Psoas muscle (tissue), 8 donors: ENCODE results near the gene RABL2B. TPM values are rescaled to one million over a fixed set of nuclear protein-coding genes. Genes with fewer than 3 reads are reported as not detected.

Source experiments
- ATAC-seq, 4 donors: fragments of 200-7000 bp; cut with Tn5 transposase; one replicate each; pipeline ENCODE4 v1.9.1; 2020; ENCODE audit warnings: moderate library complexity in 3 of 4, mild to moderate bottlenecking in 2 of 4
- DNase-seq, 2 donors: peaks; one replicate each; pipeline ENCODE4 v3.0.0-alpha.2; 2020
- H3K27ac ChIP-seq: fragments of 200-600 bp; one replicate; pipeline ENCODE4 v1.8.0; 2022
- H3K27me3 ChIP-seq, 3 donors: fragments of 200-600 bp in 1 of 3; one replicate each; pipeline versions ENCODE4 v1.6.1 to v1.8.0; 2013 to 2022; ENCODE audit warnings: low read length in 2 of 3, mild to moderate bottlenecking in 2 of 3, moderate library complexity in 1 of 3; ENCODE audit not compliant: insufficient read depth in 3 of 3
- H3K36me3 ChIP-seq, 2 donors: fragments of 200-600 bp in 1 of 2; one replicate each; pipeline versions ENCODE4 v1.6.1 to v1.8.0; 2013 to 2022; ENCODE audit warnings: low read depth in 1 of 2, mild to moderate bottlenecking in 1 of 2, moderate library complexity in 1 of 2; ENCODE audit not compliant: insufficient read depth in 1 of 2
- H3K4me1 ChIP-seq: fragments of 200-600 bp; one replicate; pipeline ENCODE4 v1.8.0; 2022
- H3K4me3 ChIP-seq: fragments of 200-600 bp; one replicate; pipeline ENCODE4 v1.8.0; 2022; ENCODE audit warnings: mild to moderate bottlenecking
- H3K9me3 ChIP-seq: fragments of 200-600 bp; one replicate; pipeline ENCODE4 v1.8.0; 2022
- WGBS, 3 donors: extraction: QIAGEN DNeasy Blood & Tissue Kit; methylation state at CpG; one replicate each; pipeline versions ENCODE4 v1.1.6 to v1.1.7; 2013; 5-methylcytosine and 5-hydroxymethylcytosine counted together
- intact Hi-C, 2 donors: fragments of 100-400 bp; cut with DNase I; formaldehyde crosslinking; loops; one replicate each; pipeline versions ENCODE4 v1.11.0 to v1.14.2; 2022
- polyA plus RNA-seq, 3 donors: library from polyadenylated mRNA; stranded (reverse); fragments of 200-250 nt; gene quantifications; one replicate each; pipeline ENCODE4 v1.2.3, GENCODE V29; 2013
- total RNA-seq, 4 donors: library from RNA; stranded (reverse); fragmentation: NEBNext Ultra II Directional in 2 of 4; extraction: Animal tissue kit (Norgen Biotek cat#: 25700) in 2 of 4; gene quantifications; one replicate each; pipeline versions ENCODE4 v1.2.1 to v1.2.4, GENCODE V29; 2021 to 2023
- TF ChIP-seq, protein P1 (sequence below): fragments of 200-600 bp; IDR thresholded peaks from one replicate; pipeline ENCODE4 v1.8.0; 2022; ENCODE audit warnings: antibody characterized with exemption
- donor health status: healthy with polysubstance abuse.
- donor health status: DM: no; HTN: no; CAD: no; lungs with moderate emphysema.
- donor health status: Bipolar disorder and iron deficiency.
- donor health status: healthy.
- donor health status: DM: yes; HTN: yes; CAD: no.
- donor health status: DM: no; HTN: no; CAD: no.
- donor health status: DM: no; HTN: no; CAD: no.
- donor health status: DM: yes; HTN: yes; CAD: no.

RABL2B gene
- total and polyA plus RNA-seq, 7 donors, result 4.1 to 12.7 (median 7.1) TPM

DNA sequence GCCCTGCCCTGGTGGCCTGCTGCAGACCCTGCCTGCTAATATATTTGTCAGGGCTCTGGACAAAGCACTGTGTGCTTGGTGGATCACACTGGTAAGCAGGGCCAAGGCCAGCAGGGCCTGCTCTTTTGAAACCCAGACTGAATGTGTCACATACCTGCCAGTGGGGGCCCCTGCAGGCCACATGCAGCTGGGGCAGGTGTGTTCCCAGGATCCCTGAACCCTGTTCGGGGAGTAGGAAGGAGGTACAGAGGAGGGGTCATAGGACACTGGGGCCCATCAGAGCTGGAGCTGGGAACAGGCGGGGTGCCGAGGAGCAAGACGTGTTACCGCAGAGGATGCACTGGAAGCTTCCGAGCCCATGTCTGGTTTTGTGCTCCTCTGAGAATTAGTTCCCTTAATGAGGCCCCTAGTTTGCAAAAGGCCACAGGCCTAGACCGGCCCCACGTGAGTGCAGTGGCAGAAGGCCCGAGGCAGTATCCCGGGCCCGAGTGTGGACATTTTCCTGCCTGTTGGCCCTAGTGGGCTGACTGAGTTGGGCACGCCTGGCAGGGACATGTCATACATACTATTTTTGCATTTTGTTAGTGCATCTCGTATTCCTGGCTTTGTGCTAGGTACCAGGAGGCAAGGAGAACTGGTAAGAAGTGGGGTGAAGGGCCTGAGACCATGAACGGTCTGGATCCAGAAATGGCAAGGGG is 56.6 kb downstream of the RABL2B start:
- ATAC-seq (no peak), DNase-seq (peak in 1 of 2 donors; percentile 32)
- TF ChIP-seq, protein P1, sequence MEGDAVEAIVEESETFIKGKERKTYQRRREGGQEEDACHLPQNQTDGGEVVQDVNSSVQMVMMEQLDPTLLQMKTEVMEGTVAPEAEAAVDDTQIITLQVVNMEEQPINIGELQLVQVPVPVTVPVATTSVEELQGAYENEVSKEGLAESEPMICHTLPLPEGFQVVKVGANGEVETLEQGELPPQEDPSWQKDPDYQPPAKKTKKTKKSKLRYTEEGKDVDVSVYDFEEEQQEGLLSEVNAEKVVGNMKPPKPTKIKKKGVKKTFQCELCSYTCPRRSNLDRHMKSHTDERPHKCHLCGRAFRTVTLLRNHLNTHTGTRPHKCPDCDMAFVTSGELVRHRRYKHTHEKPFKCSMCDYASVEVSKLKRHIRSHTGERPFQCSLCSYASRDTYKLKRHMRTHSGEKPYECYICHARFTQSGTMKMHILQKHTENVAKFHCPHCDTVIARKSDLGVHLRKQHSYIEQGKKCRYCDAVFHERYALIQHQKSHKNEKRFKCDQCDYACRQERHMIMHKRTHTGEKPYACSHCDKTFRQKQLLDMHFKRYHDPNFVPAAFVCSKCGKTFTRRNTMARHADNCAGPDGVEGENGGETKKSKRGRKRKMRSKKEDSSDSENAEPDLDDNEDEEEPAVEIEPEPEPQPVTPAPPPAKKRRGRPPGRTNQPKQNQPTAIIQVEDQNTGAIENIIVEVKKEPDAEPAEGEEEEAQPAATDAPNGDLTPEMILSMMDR, result no peak
- H3K27me3 ChIP-seq, result peaks cover 0 to 7% (median 3%) of the 10 kb centered on the region in 3 donors
- no peak overlapping the region for H3K27ac ChIP-seq
- H3K9me3 ChIP-seq, result no peaks in the 10 kb centered on the region
- H3K4me1 ChIP-seq, result no peaks in the 10 kb centered on the region
- H3K4me3 ChIP-seq, result no peak overlapping the region
- intact Hi-C loops, result no loop called here
- 76 to 84% (median 82%) methylated on average over 14 of the region's 14 CpGs for WGBS, 3 donors
- peaks cover 0 to 9% of the 10 kb centered on the region in 2 donors for H3K36me3 ChIP-seq

DNA sequence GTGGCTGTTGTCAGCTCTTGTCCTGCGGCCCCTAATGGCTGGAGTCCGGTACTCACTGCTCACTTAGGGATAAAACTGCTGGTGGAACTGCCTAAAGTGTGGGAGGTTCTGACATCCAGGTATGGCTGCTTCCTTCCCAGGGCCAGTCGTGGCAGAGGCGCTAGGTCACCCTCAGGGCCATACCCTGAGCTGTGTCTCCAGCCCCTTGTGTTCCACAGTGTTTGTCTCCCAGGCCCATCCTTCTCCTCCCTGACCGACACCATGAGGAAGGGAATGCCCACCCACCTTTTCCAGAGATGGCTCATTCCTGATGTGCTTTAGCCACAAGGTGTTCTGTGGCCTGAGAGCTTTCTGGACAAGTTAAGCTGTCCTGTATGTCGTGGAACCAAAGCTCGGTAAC is 57.8 kb downstream of the RABL2B start:
- ATAC-seq, result no peak
- Histone ChIP-seq H3K4me1 (no peaks in the 10 kb centered on the region), H3K4me3 (no peak overlapping the region), H3K27me3 (peaks cover 0 to 17% (median 3%) of the 10 kb centered on the region in 3 donors), H3K9me3 (no peaks in the 10 kb centered on the region), H3K27ac (no peak overlapping the region), H3K36me3 (peaks cover 0 to 9% of the 10 kb centered on the region in 2 donors)
- peak in 1 of 2 donors; percentile 19 for DNase-seq
- intact Hi-C loops, result no loop called here
- 92 to 94% (median 93%) methylated on average over 7 of the region's 7 CpGs for WGBS, 3 donors
- TF ChIP-seq, protein P1, result no peak

- no peak for ATAC-seq
- intact Hi-C loops, result no loop called here
- WGBS, 3 donors, result 69 to 73% (median 71%) methylated on average over 8 of the region's 8 CpGs
- H3K4me1 ChIP-seq, result no peaks in the 10 kb centered on the region
- TF ChIP-seq, protein P1, result no peak
- DNase-seq, result no peak
- H3K4me3 ChIP-seq, result no peak overlapping the region
- H3K9me3 ChIP-seq, result no peaks in the 10 kb centered on the region
- H3K36me3 ChIP-seq, result peaks cover 0 to 9% of the 10 kb centered on the region in 2 donors
- no peak overlapping the region for H3K27ac ChIP-seq
- peaks cover 0 to 21% (median 0%) of the 10 kb centered on the region in 3 donors for H3K27me3 ChIP-seq
Measured at GRCh38 chr22:50724616-50725015, 58.8 kb downstream of the RABL2B start.

GRCh38 chr22:50723991-50724390 is 59.4 kb downstream of the RABL2B start:
- DNase-seq (no peak), ATAC-seq (no peak)
- 75 to 86% (median 86%) methylated on average over 7 of the region's 7 CpGs for WGBS, 3 donors
- TF ChIP-seq, protein P1, result no peak
- Histone ChIP-seq H3K27me3 (peaks cover 0 to 24% (median 0%) of the 10 kb centered on the region in 3 donors), H3K9me3 (no peaks in the 10 kb centered on the region), H3K27ac (no peak overlapping the region), H3K4me1 (no peaks in the 10 kb centered on the region), H3K36me3 (peaks cover 0 to 9% of the 10 kb centered on the region in 2 donors), H3K4me3 (no peak overlapping the region)
- intact Hi-C loops, result no loop called here
